ENCODE data around the gene STXBP6. TPM values are rescaled to one million over a fixed set of nuclear protein-coding genes. Genes with fewer than 3 reads are reported as not detected.

The STXBP6 gene
- total RNA-seq, 4 donors from 2014 or later, result 7.1 to 16.8 (median 8.9) TPM

DNA sequence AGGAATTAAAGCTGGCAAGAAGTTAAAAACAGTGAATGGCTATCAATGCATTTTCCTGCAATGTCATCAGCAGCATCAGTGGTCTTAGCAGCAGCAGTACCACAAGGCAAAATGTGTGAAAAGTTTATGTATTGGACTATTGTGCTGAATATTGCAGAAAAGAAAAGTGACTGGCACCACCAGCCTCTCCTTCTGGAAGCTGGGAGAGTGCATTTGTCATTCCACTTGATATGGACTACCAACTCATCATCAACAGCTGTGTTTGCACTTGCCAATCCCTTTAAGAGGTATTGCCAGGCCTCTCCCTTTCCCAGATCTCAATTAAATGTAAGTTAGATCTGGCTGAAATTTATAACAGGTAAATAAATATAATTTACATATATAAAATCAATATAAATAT, 265.0 kb downstream of the STXBP6 start:
- Histone ChIP-seq H3K4me3 (no peak overlapping the region), H3K4me1 (peaks cover 0 to 11% (median 3%) of the 10 kb centered on the region in 4 donors), H3K27ac (no peak overlapping the region), H3K9me3 (no peaks in the 10 kb centered on the region), H3K36me3 (no peaks in the 10 kb centered on the region), H3K27me3 (no peaks in the 10 kb centered on the region)
- intact Hi-C loops (cut with DNase I; ENCODE audit: low total_unique reads) (no loop called here), in situ Hi-C loops (cut with MboI; ENCODE audit: low pct_ligation_motif_present in 1 of 4, low pct_unique_long_range_greater_than_20kb in 1 of 4, low sequenced_read_pairs in 3 of 4) (no loop called here)
- DNase-seq, result no peak
- TF ChIP-seq EP300 (IDR thresholded peaks at IDR 0.05; ENCODE audit: low read depth) (no peak), POLR2A (IDR thresholded peaks at IDR 0.05) (no peak), POLR2AphosphoS5 (IDR thresholded peaks at IDR 0.05) (no peak)
- TF ChIP-seq, protein P1, sequence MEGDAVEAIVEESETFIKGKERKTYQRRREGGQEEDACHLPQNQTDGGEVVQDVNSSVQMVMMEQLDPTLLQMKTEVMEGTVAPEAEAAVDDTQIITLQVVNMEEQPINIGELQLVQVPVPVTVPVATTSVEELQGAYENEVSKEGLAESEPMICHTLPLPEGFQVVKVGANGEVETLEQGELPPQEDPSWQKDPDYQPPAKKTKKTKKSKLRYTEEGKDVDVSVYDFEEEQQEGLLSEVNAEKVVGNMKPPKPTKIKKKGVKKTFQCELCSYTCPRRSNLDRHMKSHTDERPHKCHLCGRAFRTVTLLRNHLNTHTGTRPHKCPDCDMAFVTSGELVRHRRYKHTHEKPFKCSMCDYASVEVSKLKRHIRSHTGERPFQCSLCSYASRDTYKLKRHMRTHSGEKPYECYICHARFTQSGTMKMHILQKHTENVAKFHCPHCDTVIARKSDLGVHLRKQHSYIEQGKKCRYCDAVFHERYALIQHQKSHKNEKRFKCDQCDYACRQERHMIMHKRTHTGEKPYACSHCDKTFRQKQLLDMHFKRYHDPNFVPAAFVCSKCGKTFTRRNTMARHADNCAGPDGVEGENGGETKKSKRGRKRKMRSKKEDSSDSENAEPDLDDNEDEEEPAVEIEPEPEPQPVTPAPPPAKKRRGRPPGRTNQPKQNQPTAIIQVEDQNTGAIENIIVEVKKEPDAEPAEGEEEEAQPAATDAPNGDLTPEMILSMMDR (IDR thresholded peaks at IDR 0.05), result no peak

DNA sequence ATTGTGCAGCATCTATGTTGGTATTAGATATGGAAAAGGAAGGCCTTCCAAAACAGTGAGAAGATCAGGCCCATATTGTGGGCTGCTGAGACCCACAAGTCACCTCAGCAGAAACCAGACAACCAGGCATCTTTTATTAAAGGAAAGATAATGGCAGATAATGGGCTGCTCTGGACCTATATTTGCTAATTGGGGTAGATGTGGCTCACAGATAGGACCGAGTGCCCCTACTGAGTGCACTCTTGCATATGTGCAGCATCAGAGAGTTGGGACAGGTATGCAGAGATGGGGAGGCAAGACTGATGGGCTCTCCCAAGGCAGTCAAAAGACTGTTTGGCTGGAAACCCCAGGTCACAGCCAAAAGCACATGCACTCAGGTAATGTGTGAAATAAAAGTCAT, 266.2 kb downstream of the STXBP6 start:
- no peak overlapping the region for H3K4me3 ChIP-seq
- 77% methylated on average over 1 of the region's 1 CpG; no CpG with 5 or more reads in 1 of the 2 donors for WGBS, 2 donors (ENCODE audit: low coverage in 1 of 2)
- TF ChIP-seq POLR2AphosphoS5 (IDR thresholded peaks at IDR 0.05), result no peak
- TF ChIP-seq, protein P1 (IDR thresholded peaks at IDR 0.05), result no peak
- TF ChIP-seq POLR2A (IDR thresholded peaks at IDR 0.05), result no peak
- TF ChIP-seq EP300 (IDR thresholded peaks at IDR 0.05; ENCODE audit: low read depth), result no peak
- no peaks in the 10 kb centered on the region for H3K36me3 ChIP-seq
- H3K27ac ChIP-seq, result no peak overlapping the region
- DNase-seq, result no peak
- no peaks in the 10 kb centered on the region for H3K27me3 ChIP-seq
- peaks cover 0 to under 1% (median 0%) of the 10 kb centered on the region in 4 donors for H3K4me1 ChIP-seq
- intact Hi-C loops (cut with DNase I; ENCODE audit: low total_unique reads), result no loop called here
- no peaks in the 10 kb centered on the region for H3K9me3 ChIP-seq
- in situ Hi-C loops (cut with MboI; ENCODE audit: low pct_ligation_motif_present in 1 of 4, low pct_unique_long_range_greater_than_20kb in 1 of 4, low sequenced_read_pairs in 3 of 4), result no loop called here

DNA sequence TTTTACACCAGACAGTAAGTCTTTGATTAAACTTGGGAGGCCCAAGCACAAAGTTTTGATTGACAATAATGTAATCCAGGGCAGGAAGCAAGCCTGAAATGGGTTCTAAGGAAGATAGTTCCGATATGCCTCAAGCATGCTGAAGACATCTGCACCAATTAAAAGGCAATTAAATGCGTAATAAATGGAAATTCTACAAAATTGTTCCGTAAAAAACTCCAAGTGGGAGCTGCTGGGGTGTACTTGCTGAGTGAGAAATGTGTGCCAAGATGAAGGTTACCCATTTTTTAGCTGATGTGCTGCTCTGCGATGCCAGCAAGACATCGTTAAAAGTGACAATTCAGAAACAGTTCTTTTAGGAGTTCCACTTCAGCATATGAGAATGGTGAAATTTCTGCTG, 269.7 kb downstream of the STXBP6 start:
- intact Hi-C loops (cut with DNase I; ENCODE audit: low total_unique reads), result no loop called here
- no peaks in the 10 kb centered on the region for H3K4me1 ChIP-seq
- no peaks in the 10 kb centered on the region for H3K36me3 ChIP-seq
- in situ Hi-C loops (cut with MboI; ENCODE audit: low pct_ligation_motif_present in 1 of 4, low pct_unique_long_range_greater_than_20kb in 1 of 4, low sequenced_read_pairs in 3 of 4), result no loop called here
- H3K27me3 ChIP-seq, result no peaks in the 10 kb centered on the region
- TF ChIP-seq, protein P1 (IDR thresholded peaks at IDR 0.05), result no peak
- no peak for TF ChIP-seq EP300 (IDR thresholded peaks at IDR 0.05; ENCODE audit: low read depth)
- TF ChIP-seq POLR2A (IDR thresholded peaks at IDR 0.05), result no peak
- TF ChIP-seq POLR2AphosphoS5 (IDR thresholded peaks at IDR 0.05), result no peak
- no peaks in the 10 kb centered on the region for H3K9me3 ChIP-seq
- DNase-seq, result no peak
- H3K27ac ChIP-seq, result no peak overlapping the region
- 82 to 86% methylated on average over 3 to 5 of the region's 5 CpGs for WGBS, 2 donors (ENCODE audit: low coverage in 1 of 2)
- H3K4me3 ChIP-seq, result no peak overlapping the region

DNA sequence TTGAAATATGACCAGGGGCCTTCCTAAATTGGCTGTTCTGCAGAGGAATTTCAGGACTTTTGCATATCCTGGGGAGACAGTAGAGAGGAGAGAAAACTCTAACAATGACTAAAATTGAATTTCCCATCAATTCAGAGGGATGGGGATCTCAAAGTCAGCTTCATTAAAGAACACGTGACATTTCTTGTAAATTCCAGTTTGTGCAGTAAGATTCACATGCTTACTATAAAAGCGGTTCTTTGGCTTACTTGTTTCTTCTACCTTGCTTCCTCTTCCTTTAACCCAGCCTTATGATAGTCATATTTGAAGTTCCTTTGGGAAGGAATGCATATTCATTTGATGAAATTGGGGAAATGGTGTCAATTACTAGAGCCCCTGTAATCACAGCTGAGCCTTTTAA, 272.3 kb downstream of the STXBP6 start:
- intact Hi-C loops (cut with DNase I; ENCODE audit: low total_unique reads), result no loop called here
- in situ Hi-C loops (cut with MboI; ENCODE audit: low pct_ligation_motif_present in 1 of 4, low pct_unique_long_range_greater_than_20kb in 1 of 4, low sequenced_read_pairs in 3 of 4), result no loop called here
- Histone ChIP-seq H3K4me1 (no peaks in the 10 kb centered on the region), H3K27ac (no peak overlapping the region), H3K27me3 (no peaks in the 10 kb centered on the region), H3K4me3 (no peak overlapping the region), H3K9me3 (no peaks in the 10 kb centered on the region), H3K36me3 (no peaks in the 10 kb centered on the region)
- TF ChIP-seq POLR2AphosphoS5 (IDR thresholded peaks at IDR 0.05) (no peak), EP300 (IDR thresholded peaks at IDR 0.05; ENCODE audit: low read depth) (no peak), POLR2A (IDR thresholded peaks at IDR 0.05) (no peak)
- TF ChIP-seq, protein P1 (IDR thresholded peaks at IDR 0.05), result no peak
- no peak for DNase-seq
- WGBS, 2 donors (ENCODE audit: low coverage in 1 of 2), result 84 to 85% methylated on average over 2 of the region's 2 CpGs
